ENCODE measurements around the gene ANKS1A. TPM values are rescaled to one million over a fixed set of nuclear protein-coding genes. Genes with fewer than 3 reads are reported as not detected.
A peak's percentile ranks its signal among the peaks of the same experiment; 100 is the strongest.
"Not testable (repeated sequence)": the region's sequence is repeated elsewhere in the genome, so short reads cannot be mapped to it uniquely, and the experiment has no call there.

ANKS1A gene, protein sequence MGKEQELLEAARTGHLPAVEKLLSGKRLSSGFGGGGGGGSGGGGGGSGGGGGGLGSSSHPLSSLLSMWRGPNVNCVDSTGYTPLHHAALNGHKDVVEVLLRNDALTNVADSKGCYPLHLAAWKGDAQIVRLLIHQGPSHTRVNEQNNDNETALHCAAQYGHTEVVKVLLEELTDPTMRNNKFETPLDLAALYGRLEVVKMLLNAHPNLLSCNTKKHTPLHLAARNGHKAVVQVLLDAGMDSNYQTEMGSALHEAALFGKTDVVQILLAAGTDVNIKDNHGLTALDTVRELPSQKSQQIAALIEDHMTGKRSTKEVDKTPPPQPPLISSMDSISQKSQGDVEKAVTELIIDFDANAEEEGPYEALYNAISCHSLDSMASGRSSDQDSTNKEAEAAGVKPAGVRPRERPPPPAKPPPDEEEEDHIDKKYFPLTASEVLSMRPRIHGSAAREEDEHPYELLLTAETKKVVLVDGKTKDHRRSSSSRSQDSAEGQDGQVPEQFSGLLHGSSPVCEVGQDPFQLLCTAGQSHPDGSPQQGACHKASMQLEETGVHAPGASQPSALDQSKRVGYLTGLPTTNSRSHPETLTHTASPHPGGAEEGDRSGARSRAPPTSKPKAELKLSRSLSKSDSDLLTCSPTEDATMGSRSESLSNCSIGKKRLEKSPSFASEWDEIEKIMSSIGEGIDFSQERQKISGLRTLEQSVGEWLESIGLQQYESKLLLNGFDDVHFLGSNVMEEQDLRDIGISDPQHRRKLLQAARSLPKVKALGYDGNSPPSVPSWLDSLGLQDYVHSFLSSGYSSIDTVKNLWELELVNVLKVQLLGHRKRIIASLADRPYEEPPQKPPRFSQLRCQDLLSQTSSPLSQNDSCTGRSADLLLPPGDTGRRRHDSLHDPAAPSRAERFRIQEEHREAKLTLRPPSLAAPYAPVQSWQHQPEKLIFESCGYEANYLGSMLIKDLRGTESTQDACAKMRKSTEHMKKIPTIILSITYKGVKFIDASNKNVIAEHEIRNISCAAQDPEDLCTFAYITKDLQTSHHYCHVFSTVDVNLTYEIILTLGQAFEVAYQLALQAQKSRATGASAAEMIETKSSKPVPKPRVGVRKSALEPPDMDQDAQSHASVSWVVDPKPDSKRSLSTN
- polyA plus RNA-seq (2011; rRNA removed) (5.1 and 6.5 TPM in 2 replicates), polyA minus RNA-seq (2011; rRNA and poly(A)+ RNA removed) (13.5 and 14.5 TPM in 2 replicates)

DNA sequence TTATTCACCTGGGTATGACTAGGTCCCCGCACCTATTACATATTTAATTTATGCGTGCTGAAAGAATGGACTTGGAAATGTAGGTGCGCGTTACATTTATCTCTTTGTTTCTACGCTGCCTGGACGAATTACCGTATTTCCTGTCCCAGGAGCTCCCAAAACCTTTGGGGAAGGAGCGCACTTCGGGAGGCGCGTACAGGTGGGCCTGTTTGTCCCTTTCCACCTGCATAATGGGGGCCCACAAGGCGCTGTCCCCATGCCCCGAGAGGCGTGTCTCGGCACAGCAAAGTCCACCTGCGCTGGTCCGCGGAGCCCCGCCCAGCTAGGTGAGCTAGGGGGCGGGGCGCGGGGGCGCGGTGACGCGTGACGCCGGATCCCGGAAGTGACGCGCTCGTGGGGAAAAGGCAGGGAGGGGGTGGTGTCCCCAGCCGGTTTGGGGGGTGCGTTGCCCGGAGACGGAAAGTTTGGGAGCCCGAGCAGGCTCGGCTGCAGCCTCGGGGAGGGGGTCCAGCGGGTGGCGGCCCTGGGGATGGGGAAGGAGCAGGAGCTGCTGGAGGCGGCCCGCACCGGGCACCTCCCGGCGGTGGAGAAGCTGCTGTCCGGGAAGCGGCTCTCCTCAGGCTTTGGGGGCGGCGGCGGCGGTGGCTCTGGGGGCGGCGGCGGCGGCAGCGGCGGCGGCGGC is at the start of gene ANKS1A:
Gene ANKS1A, plus strand, starts transcription at position 382 of the 682 bp plus-strand sequence. Its CDS starts 148 bp downstream, at position 530.
- H3K9me3 ChIP-seq (ENCODE audit: control insufficient read depth, insufficient read depth, low read length), result no peaks in the 10 kb centered on the region; the same call in 1 of the 2 replicates
- no peaks in the 10 kb centered on the region for H3K27me3 ChIP-seq (ENCODE audit: control insufficient read depth, insufficient read depth, low read length)
- POLR2A ChIA-PET, result interaction anchor here (1.1 kb wide), 1 partner anchor 18 kb away, joined by 4 read pairs; no protein-coding TSS in a partner anchor
- peak within 1 kb of the TSS; percentile 73 for H3K4me3 ChIP-seq (ENCODE audit: low read depth, low read length)
- no peak for DNase-seq (ENCODE audit: low read depth, low spot score)
- TF ChIP-seq, protein P1, sequence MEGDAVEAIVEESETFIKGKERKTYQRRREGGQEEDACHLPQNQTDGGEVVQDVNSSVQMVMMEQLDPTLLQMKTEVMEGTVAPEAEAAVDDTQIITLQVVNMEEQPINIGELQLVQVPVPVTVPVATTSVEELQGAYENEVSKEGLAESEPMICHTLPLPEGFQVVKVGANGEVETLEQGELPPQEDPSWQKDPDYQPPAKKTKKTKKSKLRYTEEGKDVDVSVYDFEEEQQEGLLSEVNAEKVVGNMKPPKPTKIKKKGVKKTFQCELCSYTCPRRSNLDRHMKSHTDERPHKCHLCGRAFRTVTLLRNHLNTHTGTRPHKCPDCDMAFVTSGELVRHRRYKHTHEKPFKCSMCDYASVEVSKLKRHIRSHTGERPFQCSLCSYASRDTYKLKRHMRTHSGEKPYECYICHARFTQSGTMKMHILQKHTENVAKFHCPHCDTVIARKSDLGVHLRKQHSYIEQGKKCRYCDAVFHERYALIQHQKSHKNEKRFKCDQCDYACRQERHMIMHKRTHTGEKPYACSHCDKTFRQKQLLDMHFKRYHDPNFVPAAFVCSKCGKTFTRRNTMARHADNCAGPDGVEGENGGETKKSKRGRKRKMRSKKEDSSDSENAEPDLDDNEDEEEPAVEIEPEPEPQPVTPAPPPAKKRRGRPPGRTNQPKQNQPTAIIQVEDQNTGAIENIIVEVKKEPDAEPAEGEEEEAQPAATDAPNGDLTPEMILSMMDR (IDR thresholded peaks at IDR 0.05; ENCODE audit: low read depth, low read length), result no peak
- peak within 1 kb of the TSS; percentile 84 for H3K27ac ChIP-seq (ENCODE audit: low read depth, low read length)
- CTCF ChIA-PET, result interaction anchor here (0.7 to 4.6 kb wide), 4 partner anchors 61 to 316 kb away, joined by 3 to 22 read pairs (median 5); no protein-coding TSS in a partner anchor

DNA sequence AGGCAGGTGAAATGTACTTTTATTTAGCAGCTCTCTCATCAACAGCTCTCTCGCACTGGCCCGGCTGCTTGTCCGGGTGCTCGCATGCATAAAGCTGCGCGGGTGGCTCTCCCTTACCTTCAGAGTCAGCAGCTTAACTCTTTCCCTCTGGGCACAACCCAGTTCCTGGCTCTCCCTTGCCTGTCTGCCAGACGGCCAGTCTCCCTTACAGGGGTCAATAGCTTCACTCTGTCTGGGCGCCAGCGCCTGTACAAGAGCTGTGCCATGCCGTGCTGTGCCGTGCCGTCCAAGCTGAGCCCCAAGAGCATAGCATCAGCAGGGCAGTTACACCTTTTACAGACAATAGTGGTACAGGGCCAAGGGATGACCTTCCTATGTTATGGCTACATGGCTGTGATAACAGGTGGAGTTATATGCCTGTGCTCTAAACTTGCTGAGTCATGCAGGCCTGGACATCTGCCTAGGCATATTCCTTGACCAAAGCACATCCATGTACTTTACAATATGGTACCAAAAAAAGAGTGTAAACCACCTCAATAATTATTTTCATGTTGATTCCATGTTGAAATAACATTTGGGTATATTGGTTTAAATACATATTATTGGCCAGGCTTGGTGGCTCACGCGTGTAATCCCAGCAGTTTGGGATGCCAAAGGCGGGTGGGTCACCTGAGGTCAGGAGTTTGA is 49.2 kb upstream of the ANKS1A start:
- TF ChIP-seq, protein P1 (IDR thresholded peaks at IDR 0.05; ENCODE audit: low read depth, low read length), result no peak
- ChIA-PET CTCF (no interaction called here), POLR2A (no interaction called here)
- no peaks in the 10 kb centered on the region; the same call in 1 of the 2 replicates for H3K9me3 ChIP-seq (ENCODE audit: control insufficient read depth, insufficient read depth, low read length)
- no peak overlapping the region for H3K27ac ChIP-seq (ENCODE audit: low read depth, low read length)
- H3K4me3 ChIP-seq (ENCODE audit: low read depth, low read length), result no peak overlapping the region
- DNase-seq (ENCODE audit: low read depth, low spot score), result no peak
- H3K27me3 ChIP-seq (ENCODE audit: control insufficient read depth, insufficient read depth, low read length), result no peaks in the 10 kb centered on the region

GRCh38 chr6:34849066-34849465 is 40.0 kb upstream of the ANKS1A start:
- H3K27ac ChIP-seq (ENCODE audit: low read depth, low read length); CTCF ChIA-PET; H3K4me3 ChIP-seq (ENCODE audit: low read depth, low read length); H3K27me3 ChIP-seq (ENCODE audit: control insufficient read depth, insufficient read depth, low read length); DNase-seq (ENCODE audit: low read depth, low spot score); H3K9me3 ChIP-seq (ENCODE audit: control insufficient read depth, insufficient read depth, low read length): not testable (repeated sequence)
- POLR2A ChIA-PET, result interaction anchor here (0.7 kb wide), 1 partner anchor 14 kb away, joined by 7 read pairs; no protein-coding TSS in a partner anchor

GRCh38 chr6:34851361-34851760 is 37.7 kb upstream of the ANKS1A start:
- H3K9me3 ChIP-seq (ENCODE audit: control insufficient read depth, insufficient read depth, low read length), result no peaks in the 10 kb centered on the region
- CTCF ChIA-PET, result no interaction called here

More at GRCh38 chr6:34851361-34851760, 37.7 kb upstream of the ANKS1A start:
- TF ChIP-seq, protein P1 (IDR thresholded peaks at IDR 0.05; ENCODE audit: low read depth, low read length), result no peak
- Histone ChIP-seq H3K27ac (ENCODE audit: low read depth, low read length) (no peak overlapping the region), H3K27me3 (ENCODE audit: control insufficient read depth, insufficient read depth, low read length) (no peaks in the 10 kb centered on the region), H3K4me3 (ENCODE audit: low read depth, low read length) (no peak overlapping the region)
- no peak for DNase-seq (ENCODE audit: low read depth, low spot score)
- POLR2A ChIA-PET, result no interaction called here

All from AG04450 (cell line).